Measurements from ENCODE around the gene EFCAB10. TPM values are rescaled to one million over a fixed set of nuclear protein-coding genes. Genes with fewer than 3 reads are reported as not detected.
"Not testable (repeated sequence)": the region's sequence is repeated elsewhere in the genome, so short reads cannot be mapped to it uniquely, and the experiment has no call there.

The EFCAB10 gene
- total RNA-seq, 4 donors from 2014 or later: not detected

DNA sequence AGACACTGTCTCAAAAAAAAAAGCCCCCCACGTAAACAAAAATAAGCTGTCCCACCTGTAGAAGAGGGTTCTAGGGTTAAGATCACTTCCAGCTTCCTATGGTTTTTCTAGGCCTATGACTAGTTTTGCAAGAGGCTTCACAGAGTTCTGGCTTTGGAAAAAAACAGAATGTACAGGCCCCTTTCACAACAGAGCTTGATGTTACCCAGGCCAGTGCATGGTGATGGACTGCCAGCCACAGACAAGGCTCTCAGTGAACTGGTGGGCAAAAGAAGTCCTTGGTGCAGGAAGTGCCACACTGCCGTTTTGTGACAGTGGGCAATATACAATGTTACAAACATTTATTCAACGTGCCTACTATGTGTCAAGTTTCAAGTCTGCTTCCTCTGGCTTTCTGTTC is 18.3 kb upstream of the EFCAB10 start:
- 78% methylated on average over 3 of the region's 3 CpGs for WGBS
- Histone ChIP-seq H3K27me3 (no peaks in the 10 kb centered on the region), H3K4me1 (no peaks in the 10 kb centered on the region), H3K36me3 (no peaks in the 10 kb centered on the region), H3K27ac (replicated peaks in 1 of 4) (no peak overlapping the region), H3K4me3 (no peak overlapping the region), H3K9me3 (no peaks in the 10 kb centered on the region)
- DNase-seq (ENCODE audit: extremely low spot score): no peak
- TF ChIP-seq, protein P1, sequence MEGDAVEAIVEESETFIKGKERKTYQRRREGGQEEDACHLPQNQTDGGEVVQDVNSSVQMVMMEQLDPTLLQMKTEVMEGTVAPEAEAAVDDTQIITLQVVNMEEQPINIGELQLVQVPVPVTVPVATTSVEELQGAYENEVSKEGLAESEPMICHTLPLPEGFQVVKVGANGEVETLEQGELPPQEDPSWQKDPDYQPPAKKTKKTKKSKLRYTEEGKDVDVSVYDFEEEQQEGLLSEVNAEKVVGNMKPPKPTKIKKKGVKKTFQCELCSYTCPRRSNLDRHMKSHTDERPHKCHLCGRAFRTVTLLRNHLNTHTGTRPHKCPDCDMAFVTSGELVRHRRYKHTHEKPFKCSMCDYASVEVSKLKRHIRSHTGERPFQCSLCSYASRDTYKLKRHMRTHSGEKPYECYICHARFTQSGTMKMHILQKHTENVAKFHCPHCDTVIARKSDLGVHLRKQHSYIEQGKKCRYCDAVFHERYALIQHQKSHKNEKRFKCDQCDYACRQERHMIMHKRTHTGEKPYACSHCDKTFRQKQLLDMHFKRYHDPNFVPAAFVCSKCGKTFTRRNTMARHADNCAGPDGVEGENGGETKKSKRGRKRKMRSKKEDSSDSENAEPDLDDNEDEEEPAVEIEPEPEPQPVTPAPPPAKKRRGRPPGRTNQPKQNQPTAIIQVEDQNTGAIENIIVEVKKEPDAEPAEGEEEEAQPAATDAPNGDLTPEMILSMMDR (IDR thresholded peaks at IDR 0.05): no peak
- TF ChIP-seq POLR2AphosphoS5 (IDR thresholded peaks at IDR 0.05): no peak
- TF ChIP-seq POLR2A (IDR thresholded peaks at IDR 0.05; ENCODE audit: low read depth): no peak
- TF ChIP-seq EP300 (IDR thresholded peaks at IDR 0.05): no peak
- intact Hi-C loops (cut with DNase I): no loop called here

DNA sequence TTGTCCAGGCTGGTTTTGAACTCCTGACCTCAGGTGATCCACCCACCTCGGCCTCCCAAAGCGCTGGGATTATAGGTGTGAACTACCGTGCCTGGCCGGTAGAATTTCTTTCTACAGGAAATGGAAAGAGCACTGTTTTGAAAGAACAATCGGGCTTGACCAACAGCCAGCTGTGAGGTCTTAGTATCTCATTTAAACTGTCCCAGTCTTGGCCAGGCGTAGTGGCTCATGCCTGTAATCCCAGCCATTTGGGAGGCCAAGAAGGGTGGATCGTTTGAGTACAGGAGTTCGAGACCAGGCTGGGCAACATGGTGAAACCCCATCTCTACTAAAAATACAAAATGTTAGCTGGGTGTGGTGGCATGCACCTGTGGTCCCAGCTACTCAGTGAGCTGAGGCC is 17.8 kb upstream of the EFCAB10 start:
- intact Hi-C loops (cut with DNase I); H3K4me3 ChIP-seq; H3K27ac ChIP-seq (replicated peaks in 1 of 4); H3K9me3 ChIP-seq; H3K36me3 ChIP-seq; H3K27me3 ChIP-seq; H3K4me1 ChIP-seq; DNase-seq (ENCODE audit: extremely low spot score): not testable (repeated sequence)
- 94% methylated on average over 6 of the region's 8 CpGs for WGBS

DNA sequence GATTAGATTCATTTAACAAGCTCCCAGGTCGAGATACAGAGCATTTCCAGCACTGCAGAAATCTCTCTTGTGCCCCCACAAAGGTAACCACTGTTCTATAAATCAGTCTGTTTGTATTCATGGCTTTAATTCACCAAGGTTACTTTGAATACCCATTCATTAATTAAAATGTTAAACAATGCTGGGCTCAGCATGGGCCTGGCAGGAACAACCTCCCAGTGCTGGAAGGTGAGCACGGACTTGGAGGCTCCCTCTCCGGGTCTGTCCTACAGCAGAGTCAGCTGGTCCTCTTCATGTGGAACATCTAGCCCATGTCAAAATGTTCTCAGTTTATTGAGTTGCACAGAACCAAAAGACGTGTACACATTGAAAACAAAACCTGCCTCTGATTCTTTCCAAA is 15.6 kb upstream of the EFCAB10 start:
- H3K27ac ChIP-seq (replicated peaks in 1 of 4): no peak overlapping the region
- intact Hi-C loops (cut with DNase I): no loop called here
- H3K9me3 ChIP-seq: no peaks in the 10 kb centered on the region
- H3K36me3 ChIP-seq: no peaks in the 10 kb centered on the region
- no peaks in the 10 kb centered on the region for H3K27me3 ChIP-seq
- TF ChIP-seq POLR2AphosphoS5 (IDR thresholded peaks at IDR 0.05) (no peak), EP300 (IDR thresholded peaks at IDR 0.05) (no peak), POLR2A (IDR thresholded peaks at IDR 0.05; ENCODE audit: low read depth) (no peak)
- TF ChIP-seq, protein P1 (IDR thresholded peaks at IDR 0.05): no peak
- H3K4me1 ChIP-seq: no peaks in the 10 kb centered on the region
- WGBS: 58% methylated on average over 4 of the region's 4 CpGs
- DNase-seq (ENCODE audit: extremely low spot score): no peak
- no peak overlapping the region for H3K4me3 ChIP-seq

DNA sequence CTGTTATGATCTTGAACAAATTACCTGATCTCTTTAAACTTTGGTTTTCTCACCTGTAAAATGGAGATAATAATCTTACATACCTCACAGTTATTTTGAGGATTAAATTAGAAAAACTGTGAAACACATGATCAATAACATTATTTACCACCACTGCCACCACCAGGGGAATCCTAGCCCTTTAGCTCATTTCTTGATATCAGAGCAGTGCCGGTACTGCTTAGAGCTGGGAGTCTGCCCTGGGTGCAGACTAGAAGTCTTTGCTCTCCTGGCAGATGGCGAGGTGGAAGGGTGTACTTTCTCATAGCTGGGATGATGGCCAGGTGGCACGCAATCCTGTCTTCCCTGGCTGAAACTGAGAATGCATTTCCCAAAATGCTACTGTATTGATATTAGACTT is 12.7 kb upstream of the EFCAB10 start:
- H3K27me3 ChIP-seq: no peaks in the 10 kb centered on the region
- no peak for DNase-seq (ENCODE audit: extremely low spot score)
- WGBS: 63% methylated on average over 3 of the region's 3 CpGs
- H3K9me3 ChIP-seq: no peaks in the 10 kb centered on the region
- H3K27ac ChIP-seq (replicated peaks in 1 of 4): no peak overlapping the region
- H3K36me3 ChIP-seq: no peaks in the 10 kb centered on the region
- H3K4me3 ChIP-seq: no peak overlapping the region
- peaks cover 0 to 5% (median 2%) of the 10 kb centered on the region in 4 donors for H3K4me1 ChIP-seq
- intact Hi-C loops (cut with DNase I): no loop called here
- TF ChIP-seq, protein P1 (IDR thresholded peaks at IDR 0.05): no peak
- TF ChIP-seq POLR2AphosphoS5 (IDR thresholded peaks at IDR 0.05): no peak
- no peak for TF ChIP-seq POLR2A (IDR thresholded peaks at IDR 0.05; ENCODE audit: low read depth)
- no peak for TF ChIP-seq EP300 (IDR thresholded peaks at IDR 0.05)

DNA sequence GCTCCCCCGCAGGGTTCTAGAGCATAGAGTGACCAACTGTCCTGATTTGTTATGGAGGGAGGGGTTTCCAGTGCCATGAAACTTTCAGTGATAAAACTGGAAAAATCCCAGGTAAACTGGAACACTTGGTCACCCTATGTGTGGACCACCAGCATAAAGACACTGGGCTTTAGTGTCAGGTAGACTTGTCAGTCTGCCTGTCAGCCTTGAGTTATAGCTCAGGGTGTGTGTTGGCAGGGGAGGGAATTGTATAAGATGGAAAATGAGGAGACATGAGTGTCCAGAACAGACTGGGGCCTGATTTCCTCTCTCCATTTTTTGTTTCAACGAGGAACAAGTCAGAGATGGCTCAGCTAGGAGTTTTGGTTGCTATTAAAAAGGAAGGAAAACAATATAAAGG is 10.2 kb upstream of the EFCAB10 start:
- WGBS: 72% methylated on average over 2 of the region's 2 CpGs
- Histone ChIP-seq H3K27me3 (no peaks in the 10 kb centered on the region), H3K27ac (replicated peaks in 1 of 4) (no peak overlapping the region), H3K9me3 (no peaks in the 10 kb centered on the region), H3K4me3 (no peak overlapping the region), H3K36me3 (no peaks in the 10 kb centered on the region), H3K4me1 (peaks cover 0 to 6% (median 2%) of the 10 kb centered on the region in 4 donors)
- intact Hi-C loops (cut with DNase I): no loop called here
- DNase-seq (ENCODE audit: extremely low spot score): no peak
- TF ChIP-seq POLR2AphosphoS5 (IDR thresholded peaks at IDR 0.05) (no peak), EP300 (IDR thresholded peaks at IDR 0.05) (no peak)
- TF ChIP-seq, protein P1 (IDR thresholded peaks at IDR 0.05): no peak
